GM18499 (cell line): ENCODE data around the gene FBXO47.
"Not testable (repeated sequence)": the region's sequence is repeated elsewhere in the genome, so short reads cannot be mapped to it uniquely, and the experiment has no call there.

Experiments used
- ATAC-seq: cut with Tn5 transposase; IDR thresholded peaks from one replicate; pipeline ENCODE4 v1.9.1; 2021; ENCODE audit warnings: moderate number of reproducible peaks; ENCODE audit not compliant: insufficient read depth, unreplicated experiment

FBXO47 gene

GRCh38 chr17:38981636-38982035 lies 14.4 kb upstream of the FBXO47 start:
- ATAC-seq = no peak

GRCh38 chr17:38980490-38981217 lies 13.5 kb upstream of the FBXO47 start:
- ATAC-seq = no peak

GRCh38 chr17:38978180-38978579 lies 11.0 kb upstream of the FBXO47 start:
- no peak for ATAC-seq

GRCh38 chr17:38976187-38976551 lies 9.0 kb upstream of the FBXO47 start:
- not testable (repeated sequence) for ATAC-seq

DNA sequence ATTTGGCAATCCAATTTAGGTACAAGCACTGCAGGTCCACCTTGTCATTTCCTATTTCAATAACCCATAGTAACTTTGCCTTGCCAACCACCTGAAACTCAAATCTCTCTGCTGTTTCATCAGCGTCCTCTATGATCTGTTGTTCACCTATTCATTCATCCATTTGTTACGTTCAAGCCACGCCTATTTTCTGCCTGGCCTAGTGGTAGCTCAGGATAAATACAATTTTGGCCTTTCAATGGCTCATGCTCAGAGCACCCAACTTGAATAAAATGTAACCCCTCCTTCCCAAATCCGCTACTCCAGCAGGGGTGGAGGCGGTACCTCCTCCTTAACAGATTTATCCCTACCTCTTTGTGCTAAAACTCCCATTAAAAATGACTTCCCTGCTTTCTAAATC lies 3.6 kb upstream of the FBXO47 start:
- ATAC-seq = no peak

GRCh38 chr17:38970128-38970527 lies 2.9 kb upstream of the FBXO47 start:
- no peak for ATAC-seq

DNA sequence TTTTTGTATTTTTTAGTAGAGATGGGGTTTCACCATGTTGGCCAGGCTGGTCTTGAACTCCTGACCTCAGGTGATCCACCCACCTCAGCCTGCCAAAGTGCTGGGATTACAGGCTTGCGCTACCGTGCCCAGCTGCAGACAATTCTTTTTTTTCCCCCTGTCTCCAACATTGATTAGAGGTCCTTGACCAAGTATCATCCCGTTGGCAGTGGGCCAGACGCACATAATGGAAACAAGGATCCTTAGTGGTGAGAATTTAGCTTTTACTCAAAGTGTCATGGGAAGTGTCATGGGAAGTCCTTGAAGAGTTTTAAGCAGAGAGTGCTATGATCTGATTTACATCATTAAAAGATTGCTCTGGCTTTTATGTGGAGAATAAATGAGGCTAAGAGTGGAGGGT lies 2.1 kb upstream of the FBXO47 start:
- no peak for ATAC-seq

DNA sequence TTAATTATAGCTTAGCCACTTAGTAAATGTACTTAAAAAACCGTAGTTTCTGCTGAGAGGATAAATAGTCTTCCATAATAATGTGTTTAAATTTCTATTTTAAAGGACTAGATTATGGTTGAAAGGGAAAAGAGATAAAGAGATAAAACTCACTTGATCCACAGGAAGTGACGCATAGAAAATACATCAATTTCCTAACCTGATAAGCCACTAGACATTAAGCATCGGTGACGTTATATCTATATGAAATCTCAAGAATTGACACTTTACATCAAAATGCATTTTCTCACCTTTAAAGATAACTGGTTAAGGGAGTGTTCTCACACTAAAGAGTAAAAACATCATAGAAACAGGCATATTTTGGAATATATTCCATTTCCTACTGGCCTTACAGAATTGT lies 5.8 kb downstream of the FBXO47 start:
- no peak for ATAC-seq

GRCh38 chr17:38960402-38960801 lies 6.8 kb downstream of the FBXO47 start:
- ATAC-seq = no peak

DNA sequence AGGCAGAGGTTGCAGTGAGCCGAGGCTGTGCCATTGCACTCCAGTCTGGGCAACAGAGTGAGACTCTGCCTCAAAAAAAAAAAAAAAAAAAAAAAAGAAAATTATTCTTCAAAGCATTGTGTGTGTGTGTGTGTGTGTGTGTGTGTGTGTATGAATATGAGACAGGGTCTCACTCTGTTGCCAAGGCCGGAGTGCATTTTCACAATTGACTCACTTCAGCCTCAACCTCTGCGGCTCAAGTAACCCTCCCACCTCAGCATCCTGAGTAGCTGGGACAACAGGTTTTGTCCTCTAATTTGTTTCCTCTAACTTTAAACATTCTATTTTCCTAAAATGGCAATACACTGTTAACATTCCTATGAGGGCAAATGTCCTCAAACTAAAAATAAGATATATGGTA lies 7.7 kb downstream of the FBXO47 start:
- no peak for ATAC-seq

DNA sequence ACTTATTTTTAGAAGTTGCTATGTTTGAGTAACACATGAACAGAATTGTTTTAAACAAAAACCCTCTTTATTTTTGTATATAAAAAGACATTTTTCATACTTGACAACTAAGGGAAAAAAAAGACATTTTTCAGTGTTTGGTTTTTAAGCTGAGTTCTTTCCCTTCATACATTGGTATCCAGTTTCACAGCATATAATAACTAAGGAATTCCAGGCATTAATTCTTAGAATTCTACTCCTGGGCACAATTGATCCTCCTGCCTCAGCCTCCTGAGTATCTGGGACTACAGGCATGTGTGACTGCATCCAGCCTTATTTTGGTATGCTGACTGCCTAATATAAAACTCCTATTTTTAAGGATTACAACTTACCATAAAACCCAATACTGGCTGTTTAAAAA lies 8.4 kb downstream of the FBXO47 start:
- no peak for ATAC-seq

DNA sequence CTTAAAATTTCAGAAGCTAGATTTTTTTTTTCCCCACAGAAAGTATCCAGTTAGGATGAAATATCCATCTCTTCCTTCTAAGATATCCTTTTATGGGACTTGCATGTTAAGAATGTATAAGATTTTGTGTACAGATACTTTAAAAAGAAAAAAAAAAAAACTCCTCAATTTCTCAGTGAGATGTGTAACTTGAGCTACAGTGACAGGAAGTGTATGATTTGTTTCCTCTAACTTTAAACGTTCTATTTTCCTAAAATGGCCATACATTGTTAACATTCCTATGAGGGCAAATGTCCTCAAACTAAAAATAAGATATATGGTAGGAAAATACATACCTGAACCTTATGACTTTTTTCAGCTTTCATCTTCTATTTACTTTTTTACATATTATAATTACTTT lies 8.9 kb downstream of the FBXO47 start:
- ATAC-seq = no peak

- ATAC-seq = not testable (repeated sequence)
Observed at GRCh38 chr17:38953800-38954199, 13.4 kb downstream of the FBXO47 start.

DNA sequence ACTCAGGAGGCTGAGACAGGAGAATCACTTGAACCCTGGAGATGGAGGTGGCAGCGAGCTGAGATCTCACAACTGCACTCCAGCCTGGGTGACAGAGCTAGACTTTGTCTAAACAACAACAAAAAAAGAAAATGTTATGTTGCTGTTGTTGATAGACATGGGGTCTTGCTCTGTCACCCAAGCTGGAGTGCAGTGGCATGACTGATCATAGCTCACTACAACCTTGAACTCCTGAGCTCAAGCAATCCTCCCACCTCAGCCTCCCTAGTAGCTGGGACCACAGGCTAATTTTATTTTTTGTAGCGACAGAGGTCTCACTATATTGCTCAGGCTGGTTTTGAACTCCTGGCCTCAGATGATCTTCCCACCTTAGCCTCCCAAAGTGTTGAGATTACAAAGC lies 20.0 kb downstream of the FBXO47 start:
- no peak for ATAC-seq

DNA sequence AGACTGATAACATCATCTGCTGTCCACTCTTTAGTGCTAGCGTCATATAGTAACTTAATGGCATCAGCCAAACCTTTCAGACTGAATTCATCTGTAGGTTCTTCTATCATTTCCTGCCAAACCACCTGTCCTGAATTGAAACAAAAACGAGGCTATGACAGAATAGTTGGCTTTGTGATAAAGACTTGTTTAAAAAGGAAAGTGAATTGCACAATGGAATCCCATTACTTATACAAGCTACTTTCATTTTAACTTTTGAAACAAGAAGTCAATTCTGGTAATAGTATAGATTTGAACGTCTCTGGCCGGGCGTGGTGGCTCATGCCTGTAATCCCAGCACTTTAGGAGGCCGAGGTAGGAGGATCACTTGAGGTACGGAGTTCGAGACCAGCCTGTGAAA lies 23.6 kb downstream of the FBXO47 start:
- no peak for ATAC-seq

DNA sequence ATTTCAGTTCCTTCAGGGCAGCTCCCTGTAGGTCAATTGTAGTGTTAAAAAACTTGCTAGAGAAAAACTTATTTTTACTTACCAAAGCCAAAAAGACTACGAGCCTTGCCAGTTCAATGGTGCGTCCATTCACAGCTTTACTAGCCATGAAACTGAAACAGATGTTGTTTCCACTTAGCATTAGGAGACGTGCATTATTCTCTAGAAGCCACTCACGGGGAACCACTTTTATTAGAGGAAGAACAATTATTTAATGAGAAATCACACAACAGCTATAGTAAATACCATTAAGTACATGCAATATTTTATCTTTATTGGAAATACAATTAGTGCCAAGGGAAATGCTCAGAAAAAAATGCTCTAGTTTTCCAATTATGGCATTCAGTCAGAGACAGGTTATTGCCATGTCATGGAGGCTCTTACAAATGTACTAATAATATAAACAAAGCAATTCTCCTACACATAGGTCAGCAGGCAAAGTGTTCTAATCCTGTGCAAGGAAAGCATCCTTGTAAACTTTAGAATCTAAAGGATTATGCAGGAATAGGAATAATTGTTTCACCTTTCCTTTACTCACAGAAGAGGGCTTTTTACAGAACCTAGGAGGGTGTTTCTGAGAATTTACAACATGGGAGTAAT lies 24.4 kb downstream of the FBXO47 start:
- ATAC-seq = no peak

DNA sequence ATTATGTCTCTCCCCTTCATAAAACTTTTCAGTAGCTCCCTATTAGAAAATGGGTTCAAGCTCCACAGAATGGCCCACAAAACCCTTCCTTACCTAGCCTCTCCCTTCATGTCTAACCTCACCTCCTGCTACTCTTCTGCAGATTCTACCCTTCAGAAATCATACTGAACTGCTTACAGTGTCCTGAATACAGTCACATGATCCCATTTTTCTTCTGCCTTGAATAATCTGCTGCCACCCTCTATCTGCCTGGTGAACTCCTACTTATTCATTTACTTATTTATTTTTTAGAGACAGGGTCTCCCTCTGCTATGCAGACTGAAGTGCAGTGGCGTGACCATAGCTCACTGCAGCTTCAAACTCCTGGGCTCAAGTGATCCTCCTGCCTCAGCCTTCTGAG lies 26.8 kb downstream of the FBXO47 start:
- no peak for ATAC-seq

- ATAC-seq = no peak
Observed at GRCh38 chr17:38939987-38940386, 27.2 kb downstream of the FBXO47 start.

- ATAC-seq = not testable (repeated sequence)
Observed at GRCh38 chr17:38933962-38934361, 33.2 kb downstream of the FBXO47 start.

- not testable (repeated sequence) for ATAC-seq
Observed at GRCh38 chr17:38930782-38931181, 36.4 kb downstream of the FBXO47 start.

GRCh38 chr17:38926293-38927070 lies 40.7 kb downstream of the FBXO47 start:
- ATAC-seq = no peak
